Pons (tissue), 1 donor: ENCODE measurements around the gene ARHGEF9.
A peak's percentile ranks its signal among the peaks of the same experiment; 100 is the strongest.
"Not testable (repeated sequence)": the region's sequence is repeated elsewhere in the genome, so short reads cannot be mapped to it uniquely, and the experiment has no call there.

Experiments
- DNase-seq: peaks from one replicate; pipeline ENCODE4 v3.0.0-alpha.2; 2016; ENCODE audit warnings: low spot score

The ARHGEF9 gene

GRCh38 chrX:63784902-63785707 lies at the start of gene ARHGEF9:
ARHGEF9 (minus strand) TSS chrX:63785214; CDS start chrX:63785145, 69 bp downstream.
- DNase-seq = no peak

GRCh38 chrX:63825446-63825845 lies 40.4 kb upstream of the ARHGEF9 start:
- not testable (repeated sequence) for DNase-seq

GRCh38 chrX:63818156-63818555 lies 33.1 kb upstream of the ARHGEF9 start:
- DNase-seq = no peak

GRCh38 chrX:63817696-63818095 lies 32.7 kb upstream of the ARHGEF9 start:
- no peak for DNase-seq

- DNase-seq = no peak
These were observed 27.8 kb upstream of the ARHGEF9 start for GRCh38 chrX:63812823-63813222.

GRCh38 chrX:63810746-63811145 lies 25.7 kb upstream of the ARHGEF9 start:
- peak; percentile 1 for DNase-seq

- DNase-seq = no peak
These were observed 24.2 kb upstream of the ARHGEF9 start for GRCh38 chrX:63809173-63809572.

- not testable (repeated sequence) for DNase-seq
These were observed 10.4 kb upstream of the ARHGEF9 start for GRCh38 chrX:63795406-63795805.

GRCh38 chrX:63785708-63786040 lies 660 bp upstream of the ARHGEF9 start:
- no peak for DNase-seq

- DNase-seq = no peak
These were observed 590 bp downstream of the ARHGEF9 start for GRCh38 chrX:63784346-63784901.

GRCh38 chrX:63782515-63782914 lies 2.5 kb downstream of the ARHGEF9 start:
- DNase-seq = no peak

GRCh38 chrX:63768760-63769159 lies 16.3 kb downstream of the ARHGEF9 start:
- DNase-seq = no peak

- DNase-seq = no peak
These were observed 19.3 kb downstream of the ARHGEF9 start for GRCh38 chrX:63765712-63766111.

GRCh38 chrX:63764946-63765345 lies 20.1 kb downstream of the ARHGEF9 start:
- DNase-seq = no peak

- peak; percentile 12 for DNase-seq
These were observed 23.4 kb downstream of the ARHGEF9 start for GRCh38 chrX:63761639-63762038.

- DNase-seq = peak; percentile 16
These were observed 27.0 kb downstream of the ARHGEF9 start for GRCh38 chrX:63758011-63758410.

GRCh38 chrX:63755892-63756291 lies 29.1 kb downstream of the ARHGEF9 start:
- DNase-seq = no peak

- DNase-seq = peak; percentile 93
These were observed 30.0 kb downstream of the ARHGEF9 start for GRCh38 chrX:63754860-63755579.

- DNase-seq = peak; percentile 20
These were observed 30.7 kb downstream of the ARHGEF9 start for GRCh38 chrX:63754136-63754859.

GRCh38 chrX:63751481-63751880 lies 33.5 kb downstream of the ARHGEF9 start:
- peak; percentile 14 for DNase-seq

GRCh38 chrX:63750811-63751210 lies 34.2 kb downstream of the ARHGEF9 start:
- no peak for DNase-seq

- no peak for DNase-seq
These were observed 37.7 kb downstream of the ARHGEF9 start for GRCh38 chrX:63747331-63747730.
